RWPE2 (cell line): ENCODE measurements around the gene TAS2R42.

Source experiments
- ATAC-seq: fragments of 200-7000 bp; cut with Tn5 transposase; 3 replicates; pipeline ENCODE4 v1.9.1; 2021; ENCODE audit warnings: low read depth
- DNase-seq: peaks from one replicate; pipeline ENCODE4 v3.0.0-alpha.2; 2020; ENCODE audit warnings: low spot score
- H3K27ac ChIP-seq: fragments of 450-650 bp; 2 replicates; pipeline ENCODE4 v1.5.1; 2017; ENCODE audit warnings: mild to moderate bottlenecking; ENCODE audit not compliant: poor library complexity, severe bottlenecking
- H3K27me3 ChIP-seq: fragments of 250-450 bp; sonication (Bioruptor Pico); 2 replicates; pipeline ENCODE4 v1.5.1; 2021; ENCODE audit warnings: mild to moderate bottlenecking, moderate library complexity; ENCODE audit not compliant: insufficient read depth, poor library complexity, severe bottlenecking
- H3K36me3 ChIP-seq: fragments of 250-450 bp; sonication (Bioruptor Pico); 2 replicates; pipeline ENCODE4 v1.5.1; 2020; ENCODE audit warnings: low read depth, mild to moderate bottlenecking, moderate library complexity
- H3K4me1 ChIP-seq: fragments of 250-450 bp; sonication (Bioruptor Pico); 2 replicates; pipeline ENCODE4 v1.5.1; 2021; ENCODE audit warnings: mild to moderate bottlenecking, moderate library complexity; ENCODE audit not compliant: insufficient read depth, poor library complexity, severe bottlenecking
- H3K4me3 ChIP-seq: fragments of 250-450 bp; sonication (Bioruptor Pico); 2 replicates; pipeline ENCODE4 v1.5.1; 2021; ENCODE audit warnings: mild to moderate bottlenecking, moderate library complexity; ENCODE audit not compliant: severe bottlenecking
- H3K9me3 ChIP-seq: fragments of 250-450 bp; sonication (Bioruptor Pico); 2 replicates; pipeline ENCODE4 v1.5.1; 2021; ENCODE audit warnings: mild to moderate bottlenecking, moderate library complexity; ENCODE audit not compliant: severe bottlenecking
- TF ChIP-seq, protein P1 (sequence below): fragments of 450-650 bp; IDR thresholded peaks from one replicate; pipeline ENCODE4 v1.5.1; 2017; ENCODE audit warnings: mild to moderate bottlenecking, moderate library complexity; ENCODE audit not compliant: poor library complexity, severe bottlenecking

The TAS2R42 gene

DNA sequence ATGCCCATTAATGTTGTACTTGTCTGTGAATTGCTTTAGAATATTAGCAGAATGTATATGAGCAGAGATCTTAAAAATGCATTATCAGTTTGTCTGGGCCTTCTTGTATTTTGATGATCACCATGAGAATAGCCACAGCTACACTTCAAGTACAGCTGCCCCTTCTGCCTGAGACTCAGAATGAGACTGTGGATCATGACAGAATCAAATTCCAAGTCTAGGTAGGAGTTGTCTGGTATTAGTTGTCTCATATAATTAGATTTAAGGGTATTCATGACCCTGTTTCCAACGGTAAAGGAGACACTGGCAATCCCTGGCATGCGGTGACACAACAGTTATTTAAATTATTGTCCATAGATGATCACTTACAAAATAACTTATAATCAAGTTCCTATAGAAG is 34.0 kb downstream of the TAS2R42 start:
- no peak overlapping the region for H3K4me3 ChIP-seq
- H3K36me3 ChIP-seq = no peaks in the 10 kb centered on the region
- H3K4me1 ChIP-seq = no peaks in the 10 kb centered on the region
- H3K9me3 ChIP-seq = no peaks in the 10 kb centered on the region
- DNase-seq = no peak
- H3K27me3 ChIP-seq = no peaks in the 10 kb centered on the region
- ATAC-seq = no peak
- H3K27ac ChIP-seq = no peak overlapping the region
- TF ChIP-seq, protein P1, sequence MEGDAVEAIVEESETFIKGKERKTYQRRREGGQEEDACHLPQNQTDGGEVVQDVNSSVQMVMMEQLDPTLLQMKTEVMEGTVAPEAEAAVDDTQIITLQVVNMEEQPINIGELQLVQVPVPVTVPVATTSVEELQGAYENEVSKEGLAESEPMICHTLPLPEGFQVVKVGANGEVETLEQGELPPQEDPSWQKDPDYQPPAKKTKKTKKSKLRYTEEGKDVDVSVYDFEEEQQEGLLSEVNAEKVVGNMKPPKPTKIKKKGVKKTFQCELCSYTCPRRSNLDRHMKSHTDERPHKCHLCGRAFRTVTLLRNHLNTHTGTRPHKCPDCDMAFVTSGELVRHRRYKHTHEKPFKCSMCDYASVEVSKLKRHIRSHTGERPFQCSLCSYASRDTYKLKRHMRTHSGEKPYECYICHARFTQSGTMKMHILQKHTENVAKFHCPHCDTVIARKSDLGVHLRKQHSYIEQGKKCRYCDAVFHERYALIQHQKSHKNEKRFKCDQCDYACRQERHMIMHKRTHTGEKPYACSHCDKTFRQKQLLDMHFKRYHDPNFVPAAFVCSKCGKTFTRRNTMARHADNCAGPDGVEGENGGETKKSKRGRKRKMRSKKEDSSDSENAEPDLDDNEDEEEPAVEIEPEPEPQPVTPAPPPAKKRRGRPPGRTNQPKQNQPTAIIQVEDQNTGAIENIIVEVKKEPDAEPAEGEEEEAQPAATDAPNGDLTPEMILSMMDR = no peak

DNA sequence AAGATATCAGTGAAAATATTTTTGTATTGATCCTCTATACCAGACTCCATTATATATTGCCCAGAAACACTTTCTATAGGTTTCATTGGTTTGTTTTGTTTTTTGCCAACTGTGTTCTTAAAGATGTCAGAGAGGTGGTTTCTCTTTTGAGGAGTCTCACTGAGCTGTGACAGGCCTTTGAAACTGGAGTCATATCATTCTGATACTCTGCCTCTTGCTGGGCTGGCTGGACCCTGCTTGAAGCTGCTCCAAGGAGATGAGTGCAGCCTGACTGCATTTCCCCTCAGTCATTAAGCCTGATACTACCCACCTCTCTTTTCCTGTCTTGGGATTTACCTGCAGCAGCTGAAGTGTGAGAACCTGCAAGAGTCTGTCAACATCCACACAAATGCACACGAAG is 35.9 kb downstream of the TAS2R42 start:
- no peak overlapping the region for H3K4me3 ChIP-seq
- H3K27me3 ChIP-seq = no peaks in the 10 kb centered on the region
- no peaks in the 10 kb centered on the region for H3K9me3 ChIP-seq
- DNase-seq (no peak), ATAC-seq (no peak)
- H3K27ac ChIP-seq = no peak overlapping the region
- TF ChIP-seq, protein P1 = no peak
- no peaks in the 10 kb centered on the region for H3K4me1 ChIP-seq
- no peaks in the 10 kb centered on the region for H3K36me3 ChIP-seq

DNA sequence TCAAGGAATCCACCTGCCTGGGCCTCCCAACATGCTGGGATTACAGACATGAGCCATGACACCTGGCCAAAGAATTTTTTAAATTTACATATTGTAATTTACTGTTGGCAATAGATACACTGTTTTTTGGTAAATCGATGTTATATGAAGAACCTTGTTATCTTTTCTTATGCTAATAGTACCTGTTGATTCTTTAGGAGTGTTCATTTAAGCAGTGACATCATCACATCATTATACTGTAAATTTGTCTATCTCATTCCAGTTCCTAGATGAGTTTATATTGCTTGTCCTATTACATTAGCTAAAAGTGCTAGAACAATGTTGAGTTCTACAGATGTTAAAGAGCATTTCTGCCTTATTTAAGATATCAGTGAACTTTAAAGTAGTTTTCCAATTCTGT is 39.3 kb downstream of the TAS2R42 start:
- no peak for ATAC-seq
- no peak for DNase-seq
- Histone ChIP-seq H3K9me3 (no peaks in the 10 kb centered on the region), H3K27ac (no peak overlapping the region), H3K36me3 (no peaks in the 10 kb centered on the region), H3K4me3 (no peak overlapping the region), H3K27me3 (no peaks in the 10 kb centered on the region), H3K4me1 (no peaks in the 10 kb centered on the region)
- TF ChIP-seq, protein P1 = no peak

DNA sequence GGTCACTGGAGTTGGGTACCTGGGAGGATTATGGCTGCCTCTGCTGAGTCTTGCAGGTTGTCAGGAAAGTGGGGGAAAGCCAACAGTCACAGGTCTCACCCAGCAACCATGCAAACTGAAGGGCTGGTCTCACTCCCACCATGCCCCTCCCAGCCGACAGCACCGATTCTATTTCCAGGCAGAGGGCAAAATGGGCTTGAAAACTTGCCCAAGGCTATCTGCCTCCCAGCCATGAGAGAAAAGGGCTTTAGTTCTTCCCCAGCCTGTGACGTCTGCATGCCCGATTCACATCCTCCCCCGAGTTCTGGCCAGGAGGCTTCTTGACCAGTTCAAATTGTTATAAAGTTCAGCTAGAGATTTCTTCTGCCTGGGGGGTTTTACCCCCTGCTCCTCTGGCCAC is 42.4 kb downstream of the TAS2R42 start:
- no peak overlapping the region for H3K27ac ChIP-seq

DNA sequence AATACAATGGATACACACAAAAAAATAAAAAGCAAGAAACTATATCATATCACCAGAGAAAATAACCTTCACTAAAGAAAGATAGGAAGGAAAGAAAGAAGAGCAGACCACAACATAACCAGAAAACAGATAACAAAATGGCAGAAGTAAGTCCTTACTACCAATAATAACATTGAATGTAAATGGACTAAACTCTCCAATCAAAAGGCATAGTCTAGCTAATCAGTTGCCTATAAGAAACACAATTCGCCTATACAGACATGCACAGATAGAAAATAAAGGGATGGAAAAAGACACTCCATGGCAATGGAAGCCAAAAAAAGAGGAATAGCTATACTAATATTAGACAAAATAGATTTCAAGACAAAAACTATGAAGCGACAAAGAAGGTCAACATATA is 43.4 kb downstream of the TAS2R42 start:
- H3K36me3 ChIP-seq = no peaks in the 10 kb centered on the region
- no peak for DNase-seq
- ATAC-seq = no peak
- H3K4me3 ChIP-seq = no peak overlapping the region
- no peaks in the 10 kb centered on the region for H3K4me1 ChIP-seq
- H3K27me3 ChIP-seq = no peaks in the 10 kb centered on the region
- no peak overlapping the region for H3K27ac ChIP-seq
- TF ChIP-seq, protein P1 = no peak
- H3K9me3 ChIP-seq = no peaks in the 10 kb centered on the region

More for the DNA sequence above, 42.4 kb downstream of the TAS2R42 start:
- Histone ChIP-seq H3K36me3 (no peaks in the 10 kb centered on the region), H3K27me3 (no peaks in the 10 kb centered on the region), H3K4me1 (no peaks in the 10 kb centered on the region), H3K9me3 (no peaks in the 10 kb centered on the region), H3K4me3 (no peak overlapping the region)
- TF ChIP-seq, protein P1 = no peak
- no peak for ATAC-seq
- DNase-seq = no peak
